NCI-H460 (cell line): Measurements from ENCODE around the gene FRMD4B. TPM values are rescaled to one million over a fixed set of nuclear protein-coding genes. Genes with fewer than 3 reads are reported as not detected.
"Not testable (repeated sequence)": the region's sequence is repeated elsewhere in the genome, so short reads cannot be mapped to it uniquely, and the experiment has no call there.

Source experiments
- DNase-seq: peaks from one replicate; pipeline ENCODE4 v3.0.0-alpha.2; 2016; ENCODE audit warnings: low read depth; ENCODE audit errors: extremely low read depth
- total RNA-seq: library from RNA; depleted of rRNA; stranded (reverse); fragments of >200 nt; shearing (Covaris generic); gene quantifications from 2 replicates; pipeline ENCODE4 v1.2.3, GENCODE V29; 2014

Gene FRMD4B
- total RNA-seq, 1 experiment from 2014 or later, result 21.1 TPM

DNA sequence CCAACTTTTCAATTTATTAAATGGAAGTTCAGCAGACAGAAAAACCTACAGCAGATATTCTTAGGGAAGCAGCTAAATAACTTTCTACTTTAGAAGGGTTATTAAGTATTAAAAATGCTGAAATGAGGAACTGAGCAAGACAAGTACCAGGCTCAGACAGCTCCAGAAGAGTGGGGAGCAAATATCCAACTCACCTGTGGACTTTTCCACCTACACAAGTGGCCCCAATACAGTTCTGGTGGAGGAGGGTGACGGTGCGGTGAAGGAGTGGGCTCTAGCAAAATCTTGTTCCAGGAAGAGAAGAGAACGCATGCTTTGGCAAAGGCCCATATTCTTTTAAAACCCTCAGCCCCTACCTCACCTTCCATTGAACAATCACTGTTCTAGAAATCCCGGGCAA, 133.7 kb downstream of the FRMD4B start:
- no peak for DNase-seq

DNA sequence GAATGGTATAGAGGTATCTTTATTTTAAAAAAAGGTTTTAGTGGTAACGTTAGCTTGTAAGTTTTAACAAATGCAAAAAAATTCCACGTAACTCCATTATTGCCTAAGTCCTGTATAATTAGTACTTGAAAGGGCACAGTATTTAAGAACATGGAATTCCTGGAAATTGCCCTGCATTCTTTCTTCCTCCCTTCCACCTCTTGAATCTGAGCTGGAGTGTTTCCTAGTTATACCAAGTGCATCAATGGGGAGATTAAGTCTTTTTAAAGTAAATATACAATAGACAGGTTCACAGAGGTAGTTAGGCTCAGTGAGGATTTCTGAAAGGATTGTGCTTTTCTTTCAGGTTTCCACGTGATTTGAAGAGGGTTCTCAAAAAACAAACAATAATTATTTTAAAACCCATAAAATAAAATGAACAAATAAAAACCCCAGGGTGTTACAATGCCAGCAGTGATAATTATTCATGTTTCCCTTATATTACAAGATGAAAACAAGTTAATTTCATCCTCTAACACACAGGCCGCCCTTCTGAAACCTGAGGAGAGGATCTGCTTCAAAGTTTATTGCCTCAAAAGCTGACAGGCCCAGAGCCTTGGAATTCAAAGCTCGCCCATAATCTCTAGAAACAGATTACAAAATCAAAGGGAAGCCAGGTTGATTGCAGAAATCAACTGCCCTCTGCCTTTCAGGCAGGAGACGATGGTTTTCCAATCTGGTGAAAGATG, 134.6 kb downstream of the FRMD4B start:
- no peak for DNase-seq

DNA sequence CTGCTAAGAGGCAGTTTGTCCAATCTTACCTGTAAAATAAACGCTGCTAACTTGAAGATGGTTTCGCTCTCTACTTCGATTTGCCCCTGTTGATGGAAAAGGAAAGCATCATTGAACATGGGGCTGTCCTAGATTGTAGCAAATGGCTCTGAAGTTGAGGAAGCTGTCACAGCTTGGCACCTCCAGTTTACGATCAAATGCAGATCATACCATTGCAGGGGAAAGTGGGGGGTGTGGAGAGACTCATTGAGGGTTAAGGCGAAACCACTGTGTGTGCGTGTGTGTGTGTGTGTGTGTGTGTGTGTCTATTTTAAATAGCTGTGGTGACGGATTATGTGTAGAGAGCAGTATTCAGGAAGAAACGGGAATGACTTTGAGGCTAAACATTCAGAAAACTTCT, 135.9 kb downstream of the FRMD4B start:
- DNase-seq, result no peak

DNA sequence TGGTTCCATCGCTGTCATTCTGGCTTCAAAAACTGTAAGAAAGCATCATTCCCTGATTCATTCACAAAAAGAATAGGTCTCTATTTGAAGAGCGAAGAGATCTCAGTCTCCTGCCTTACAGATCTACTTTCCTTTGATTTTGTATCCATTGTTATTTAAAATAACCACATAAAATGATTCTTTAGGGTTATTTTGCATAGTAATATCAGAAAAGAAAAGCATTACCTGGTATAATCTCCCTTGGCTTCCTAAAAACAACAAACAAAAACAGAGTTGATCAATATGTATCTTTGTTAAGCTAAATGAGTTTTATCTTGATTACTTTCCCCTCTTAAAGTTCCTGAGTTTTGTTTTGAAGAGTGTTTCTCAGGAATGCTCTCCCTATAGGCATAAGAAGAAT, 136.9 kb downstream of the FRMD4B start:
- DNase-seq, result no peak

DNA sequence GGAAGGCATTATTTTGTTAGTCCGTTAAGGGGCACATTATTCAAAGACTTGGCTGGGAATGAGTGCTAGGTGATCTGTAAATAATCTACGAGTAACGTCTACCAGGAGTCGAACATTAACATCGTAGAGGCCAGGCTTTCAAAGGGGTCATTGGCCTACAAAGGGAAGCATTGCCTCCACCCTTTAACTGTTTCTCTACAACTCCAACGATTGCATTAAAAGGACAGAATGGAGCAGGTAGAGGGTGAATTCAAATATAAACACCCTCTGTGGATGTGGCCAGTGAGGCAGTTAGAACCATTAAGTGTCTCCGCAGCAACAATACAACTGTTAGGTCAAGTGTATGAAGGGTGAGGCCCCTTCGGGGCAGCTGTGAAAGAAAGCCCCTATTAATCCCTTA, 137.5 kb downstream of the FRMD4B start:
- no peak for DNase-seq

DNA sequence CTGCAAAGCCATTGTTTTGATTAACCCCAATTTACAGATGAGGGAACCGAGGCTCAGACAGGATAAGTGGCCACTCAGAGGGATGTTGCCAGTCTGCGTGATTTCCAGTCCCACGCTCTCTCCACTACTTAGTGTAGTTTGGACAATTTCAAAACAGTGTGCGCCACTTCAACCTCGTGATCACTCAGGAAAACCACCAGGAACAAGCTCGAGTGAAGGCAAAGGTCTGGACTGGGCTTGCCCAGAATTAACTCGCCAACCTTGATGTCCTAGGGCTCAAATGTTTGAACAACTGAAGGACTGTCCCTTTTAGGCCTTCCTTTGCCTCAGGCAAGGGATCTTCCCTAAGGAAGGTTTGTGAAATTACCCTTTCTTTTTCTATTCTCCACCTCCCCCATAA, 139.3 kb downstream of the FRMD4B start:
- DNase-seq, result no peak

DNA sequence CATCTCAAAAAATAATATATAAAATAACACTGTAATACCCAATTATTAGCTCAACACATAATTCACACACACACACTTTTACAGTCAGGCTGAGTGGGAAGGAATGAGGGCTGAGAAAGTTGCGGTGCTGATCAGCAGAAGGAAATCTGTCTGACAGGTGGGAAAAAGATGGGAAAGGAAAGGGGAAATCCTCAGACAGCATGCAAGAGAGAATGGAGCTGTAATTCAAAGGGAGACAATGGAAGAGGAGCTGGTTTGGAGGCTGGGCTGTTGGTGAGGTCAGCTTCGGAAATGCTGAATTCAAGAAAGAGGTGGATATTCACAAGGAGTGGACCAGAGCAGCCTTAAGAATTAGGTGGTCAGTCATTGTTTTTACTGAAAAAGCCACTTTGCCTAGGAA, 141.8 kb downstream of the FRMD4B start:
- no peak for DNase-seq

DNA sequence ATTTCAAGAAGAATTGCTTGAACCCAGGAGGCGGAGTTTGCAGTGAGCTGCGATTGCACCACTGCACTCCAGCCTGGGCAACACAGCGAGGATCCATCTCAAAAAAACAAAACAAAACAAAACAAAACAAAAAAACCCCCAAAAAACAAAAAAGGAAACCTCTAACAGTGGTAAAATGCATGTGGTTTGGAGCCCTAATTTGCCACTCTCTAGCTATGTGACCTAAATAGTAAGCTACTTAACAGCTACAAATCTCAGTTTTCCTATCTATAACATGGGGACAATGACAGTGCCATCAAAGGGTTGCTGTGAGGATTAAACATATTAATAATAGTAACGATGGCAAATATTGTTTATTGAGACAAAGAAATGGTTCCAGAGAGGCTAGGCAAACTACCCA, 144.1 kb downstream of the FRMD4B start:
- DNase-seq, result no peak

DNA sequence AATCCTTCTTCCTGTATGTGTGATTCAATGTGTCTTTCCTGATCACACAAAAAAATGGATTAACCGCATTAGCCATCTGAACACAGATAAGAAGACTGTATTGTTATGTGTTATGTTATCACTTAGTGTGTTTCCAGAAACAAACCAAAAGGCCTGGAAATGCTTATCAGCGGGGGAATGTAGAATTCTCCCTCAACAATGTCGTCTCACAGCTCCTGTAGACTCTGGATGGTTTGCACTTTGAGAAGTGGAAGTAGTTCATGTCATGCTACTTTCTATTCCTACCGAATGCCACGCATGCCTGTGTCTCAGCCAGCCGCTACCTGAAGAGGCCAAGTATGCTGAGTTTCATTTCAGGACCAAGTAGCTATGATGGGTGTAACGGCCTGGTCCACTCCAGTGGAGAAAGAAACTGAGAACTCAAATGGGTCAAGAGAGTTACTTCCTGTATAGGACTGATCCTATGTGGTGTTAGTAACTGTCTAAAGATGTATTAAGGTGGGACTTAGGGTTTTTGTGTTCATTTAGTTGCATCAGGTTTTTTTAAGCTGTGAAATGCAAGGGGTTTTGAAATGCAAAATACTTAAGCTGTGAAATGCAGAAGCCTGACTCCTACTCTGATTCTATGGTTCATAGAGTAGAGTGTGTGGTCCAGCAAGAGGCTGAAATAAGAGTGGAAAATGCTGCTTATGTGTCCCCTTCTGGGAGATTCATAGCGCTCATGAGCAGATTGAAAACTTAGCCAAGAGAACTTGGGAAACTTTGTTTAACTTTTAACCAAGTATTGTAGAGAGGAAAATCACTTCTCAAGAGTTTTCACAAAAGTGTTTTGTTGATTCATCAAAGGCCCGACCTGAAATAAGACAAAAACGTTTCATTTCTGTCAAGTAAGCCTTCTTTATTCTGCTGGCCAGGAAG, 145.0 kb downstream of the FRMD4B start:
- DNase-seq, result no peak

DNA sequence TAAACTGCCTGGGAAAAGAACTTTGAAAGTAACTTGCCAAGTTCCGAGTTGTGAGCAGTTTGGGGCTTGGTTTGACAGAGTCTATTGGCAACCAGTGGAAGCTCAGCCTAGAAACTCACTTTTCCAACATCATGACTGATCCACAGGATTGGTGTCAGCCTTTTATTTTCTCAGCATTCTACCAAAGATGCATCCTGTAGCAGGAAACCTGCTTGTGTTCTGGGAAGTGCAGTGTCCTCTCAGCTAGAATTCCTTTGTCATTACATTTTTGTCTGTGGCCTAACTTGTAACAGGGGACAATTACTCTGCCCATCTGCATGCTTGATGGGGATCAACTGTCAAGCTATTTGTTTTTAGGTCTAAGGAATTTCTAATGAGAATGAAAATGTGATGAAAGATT, 146.8 kb downstream of the FRMD4B start:
- no peak for DNase-seq

DNA sequence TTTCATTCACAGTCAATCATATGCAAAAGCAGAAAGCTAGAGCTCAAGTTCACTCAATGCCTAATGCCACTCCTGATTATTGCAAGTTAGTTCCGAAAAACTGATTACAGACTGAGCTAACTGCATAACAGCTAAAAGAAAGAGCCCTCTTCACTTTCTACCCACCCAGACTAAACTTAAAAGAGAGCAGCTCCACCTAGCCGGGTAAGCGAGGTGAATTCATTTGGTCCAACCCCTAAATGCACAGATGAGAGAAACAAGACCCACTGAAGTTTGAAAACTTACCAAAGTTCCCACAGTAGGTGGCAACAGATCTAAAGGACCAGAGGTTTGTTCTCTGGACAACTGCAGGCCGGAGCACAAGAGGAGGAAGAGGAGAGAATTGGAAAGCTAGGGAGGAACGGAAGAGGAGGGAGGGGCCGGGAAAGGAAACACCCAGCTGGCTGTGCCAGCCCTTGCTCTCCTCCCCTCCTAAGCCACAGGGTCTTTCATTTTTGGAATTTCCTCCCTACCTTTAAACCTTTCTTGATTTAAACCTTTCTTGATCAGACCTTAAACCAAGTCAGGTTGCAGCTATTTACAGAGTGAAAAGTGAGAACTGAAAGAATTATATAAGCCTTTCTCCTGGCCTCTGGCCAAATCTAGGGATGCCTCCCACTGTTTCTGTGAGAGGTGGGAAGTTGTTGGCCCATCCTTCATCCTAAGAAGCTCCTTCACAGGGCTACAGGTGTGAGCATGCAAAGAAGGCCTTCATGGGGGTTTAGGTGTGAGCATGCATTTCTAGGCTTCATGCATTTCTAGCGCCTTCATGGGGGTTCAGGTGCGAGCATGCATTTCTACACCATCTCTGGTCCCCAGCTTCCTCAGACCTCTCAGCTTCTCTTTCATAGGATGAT, 148.8 kb downstream of the FRMD4B start:
- no peak for DNase-seq

DNA sequence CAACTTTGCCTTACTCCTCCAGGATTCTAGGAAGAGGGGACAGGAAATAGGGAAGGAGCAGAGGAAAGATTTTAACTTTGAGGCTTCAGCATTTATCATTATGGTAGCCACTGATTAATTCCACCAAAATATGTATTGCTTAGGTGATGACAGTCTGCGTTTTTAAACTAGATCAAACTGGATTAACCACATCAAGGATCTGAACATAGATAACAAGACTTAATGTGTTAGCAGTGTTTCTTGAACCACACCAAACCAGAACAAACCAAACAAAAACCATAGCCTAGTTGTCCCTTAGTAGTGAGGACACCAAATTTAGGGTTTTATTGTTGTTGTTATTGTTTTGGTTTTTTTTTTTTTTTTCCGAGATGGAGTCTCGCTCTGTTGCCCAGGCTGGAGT, 150.0 kb downstream of the FRMD4B start:
- no peak for DNase-seq

DNA sequence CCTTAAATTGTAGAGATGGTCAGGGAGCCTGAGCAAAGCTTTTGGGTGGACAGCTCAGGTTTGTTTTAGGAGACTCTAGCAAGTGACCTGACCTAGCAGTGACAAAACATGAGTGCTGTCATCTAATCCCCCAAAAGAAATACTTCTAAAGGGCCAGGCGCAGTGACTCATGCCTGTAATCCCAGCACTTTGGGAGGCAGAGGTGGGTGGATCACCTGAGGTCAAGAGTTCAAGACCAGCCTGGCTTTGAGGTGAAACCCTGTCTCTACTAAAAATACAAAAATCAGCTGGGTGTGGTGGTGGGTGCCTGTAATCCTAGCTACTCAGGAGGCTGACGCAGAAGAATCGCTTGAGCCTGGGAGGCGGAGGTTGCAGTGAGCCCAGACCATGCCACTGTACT, 150.7 kb downstream of the FRMD4B start:
- not testable (repeated sequence) for DNase-seq

DNA sequence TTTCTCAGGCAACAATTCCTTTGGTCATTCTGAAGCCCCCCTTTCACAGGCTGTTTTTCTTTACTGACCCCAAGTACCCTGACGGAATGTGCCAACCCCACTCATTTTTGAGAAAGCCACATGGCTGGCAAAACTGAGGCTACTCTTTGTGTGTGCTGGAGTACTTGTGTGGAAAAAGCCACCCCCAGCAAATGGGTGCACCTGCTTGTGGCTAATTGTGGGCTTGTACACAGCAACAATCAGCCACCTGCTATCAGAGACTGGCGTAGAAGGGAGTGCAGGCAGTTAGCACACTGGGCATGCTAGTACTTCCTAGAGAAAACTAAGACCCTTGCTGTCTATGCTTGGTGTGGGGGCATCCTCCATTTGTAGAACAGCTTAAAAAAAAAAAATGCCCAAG, 153.4 kb downstream of the FRMD4B start:
- DNase-seq, result no peak

DNA sequence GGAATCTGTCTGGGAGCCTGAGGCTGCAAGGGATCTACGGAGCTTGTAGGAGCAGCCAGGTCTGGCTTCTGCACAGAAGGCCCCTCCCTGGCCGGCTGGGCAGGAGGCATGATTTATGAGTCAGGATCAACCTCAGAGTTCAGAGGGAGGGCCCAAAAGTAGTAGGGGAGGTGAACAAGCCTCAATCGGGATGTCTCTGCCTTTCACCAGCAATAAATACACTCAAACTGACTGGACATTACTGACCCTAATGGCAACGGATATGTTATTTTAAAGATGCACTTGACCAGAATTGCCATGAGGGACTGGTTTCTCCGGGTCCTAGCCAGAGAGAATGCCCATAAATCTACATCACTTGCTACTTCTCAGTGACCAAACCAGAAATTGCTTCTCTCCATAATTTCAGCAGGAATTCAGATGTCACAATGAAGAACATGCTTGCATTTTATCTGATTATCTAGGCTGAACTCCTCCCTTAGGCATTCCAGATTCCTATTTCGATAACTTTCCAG, 153.9 kb downstream of the FRMD4B start:
- DNase-seq, result no peak

DNA sequence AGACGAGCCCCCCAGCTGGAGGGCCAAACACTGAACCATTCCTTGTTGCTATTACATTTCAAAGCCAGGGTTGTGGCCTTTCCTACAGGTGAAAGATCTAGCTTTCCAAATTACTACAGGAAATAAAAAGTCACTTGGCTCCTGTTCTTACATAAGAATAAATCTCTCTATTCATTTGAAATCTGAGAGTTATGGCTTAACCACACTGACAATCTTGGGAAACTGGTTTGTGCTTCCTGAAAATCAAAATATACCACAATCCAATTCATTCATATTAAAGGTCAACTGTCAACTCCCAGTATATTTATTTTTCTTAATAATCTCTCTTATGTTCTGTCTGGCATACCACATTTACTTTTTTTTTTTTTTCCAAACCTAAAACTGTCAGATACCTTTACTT, 159.8 kb downstream of the FRMD4B start:
- no peak for DNase-seq

DNA sequence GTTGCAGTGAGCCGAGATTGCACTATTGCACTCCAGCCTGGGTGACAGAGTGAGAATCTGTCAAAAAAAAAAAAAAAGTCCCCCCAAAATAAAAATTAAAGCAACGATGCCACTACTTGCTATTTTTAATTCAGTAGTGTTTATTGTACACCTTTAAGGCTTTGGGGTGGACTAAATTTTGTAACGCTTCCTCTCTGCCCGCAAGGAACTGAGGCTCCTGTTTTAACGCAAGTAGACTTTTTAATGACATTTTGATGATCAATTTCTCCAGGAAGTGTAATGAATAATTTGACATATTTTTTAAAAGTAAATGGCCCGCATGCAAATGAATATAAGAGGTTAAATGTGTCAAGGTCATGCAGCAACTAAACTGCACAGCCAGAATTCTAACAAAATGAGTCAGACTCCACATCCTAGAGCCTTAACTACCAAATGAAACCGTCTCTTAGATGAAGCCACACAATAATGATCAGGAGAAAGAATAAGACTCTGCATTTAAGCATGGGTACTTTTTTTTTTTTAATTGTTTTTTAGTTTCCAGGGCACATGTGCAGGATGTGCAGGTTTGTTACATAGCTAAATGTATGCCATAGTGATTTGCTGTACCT, 166.7 kb downstream of the FRMD4B start:
- no peak for DNase-seq

DNA sequence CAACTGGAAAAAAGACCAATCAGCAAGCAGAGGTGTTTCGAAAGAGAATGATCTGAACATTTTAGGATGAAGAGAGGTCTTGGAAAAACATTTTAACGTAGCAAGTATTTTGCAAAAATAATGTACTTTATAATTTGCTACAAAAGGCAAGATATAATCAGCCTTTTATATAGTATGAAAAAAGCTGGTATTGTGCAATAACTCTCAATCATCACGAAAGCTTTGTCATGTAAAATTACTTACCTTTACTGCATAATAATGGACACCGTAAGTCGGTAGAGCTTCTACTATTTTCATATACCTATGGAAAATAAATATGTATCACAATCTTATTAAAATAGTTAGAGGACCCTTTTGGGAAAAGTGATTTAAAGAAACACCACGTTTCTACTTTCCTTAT, 167.8 kb downstream of the FRMD4B start:
- DNase-seq, result no peak

DNA sequence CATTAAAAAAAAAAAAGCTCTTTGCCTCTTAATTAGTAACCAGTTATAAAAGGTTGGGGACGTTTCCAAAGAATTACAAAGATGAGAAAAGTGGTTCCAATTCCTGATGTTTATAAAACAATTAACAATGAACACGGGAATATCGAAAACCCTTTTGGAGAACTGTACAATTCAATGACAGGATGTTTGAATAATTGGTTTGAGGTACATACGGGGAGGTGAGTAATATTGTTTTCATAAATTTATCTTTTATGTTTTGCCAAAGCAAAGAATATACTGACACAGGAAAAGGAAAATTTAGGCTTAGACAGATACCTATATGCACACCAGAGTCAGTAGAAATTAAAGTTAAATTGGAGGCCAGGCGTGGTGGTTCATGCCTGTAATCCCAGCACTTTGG, 168.9 kb downstream of the FRMD4B start:
- DNase-seq, result no peak

DNA sequence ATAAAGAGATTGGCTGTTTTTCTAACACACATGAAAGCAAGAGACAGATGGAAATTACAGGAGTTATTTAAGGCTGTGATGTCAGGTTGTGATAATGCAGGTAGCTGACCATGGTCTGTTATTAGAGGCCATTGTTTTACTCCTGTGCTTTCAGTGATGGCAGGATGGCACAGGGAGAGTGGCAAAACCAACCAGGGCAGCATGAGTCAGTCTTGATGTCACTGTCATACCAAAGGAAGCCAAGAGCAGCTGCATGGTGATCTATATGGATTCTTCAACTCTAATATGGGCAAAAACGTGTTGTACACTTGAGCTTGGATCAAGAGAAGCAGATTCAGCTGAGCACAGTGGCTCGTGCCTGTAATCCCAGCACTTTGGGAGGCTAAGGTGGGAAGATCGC, 171.6 kb downstream of the FRMD4B start:
- DNase-seq, result no peak
